NT2/D1 (cell line): ENCODE data around the gene STRADB.

ENCODE experiments used
- SUZ12 ChIP-seq: IDR thresholded peaks from 2 replicates; pipeline ENCODE4 v1.6.1; 2011; ENCODE audit not compliant: insufficient read length, insufficient read depth; ENCODE audit errors: extremely low read depth
- ZNF274 ChIP-seq: IDR thresholded peaks from 2 replicates; pipeline ENCODE4 v1.6.1; 2011; ENCODE audit warnings: mild to moderate bottlenecking, low read depth, low read length

DNA sequence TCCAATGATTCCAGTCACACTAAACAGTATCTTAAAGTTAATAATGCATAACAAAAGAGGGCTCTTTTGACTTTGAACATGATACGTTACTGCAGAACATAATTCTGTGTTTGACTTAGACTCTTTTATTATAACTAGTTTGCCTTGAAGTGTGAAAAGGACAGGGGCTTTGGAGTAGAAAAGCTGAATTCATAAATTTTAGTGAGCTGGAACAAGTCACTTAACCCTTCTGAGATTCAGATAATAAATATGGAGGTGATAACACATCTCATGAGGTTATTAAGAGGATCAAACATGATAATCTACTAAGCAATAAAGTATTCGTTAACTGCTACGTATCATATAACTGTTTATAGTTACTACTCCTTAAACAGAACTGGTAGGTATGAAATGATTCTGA, 49.7 kb upstream of the STRADB start:
- TF ChIP-seq SUZ12 (no peak), ZNF274 (no peak)
